H9 (cell line): ENCODE data around the gene ATP11B. TPM values are rescaled to one million over a fixed set of nuclear protein-coding genes. Genes with fewer than 3 reads are reported as not detected.

ENCODE experiments used
- DNase-seq: peaks from one replicate; pipeline ENCODE4 v3.0.0-alpha.2; 2017
- H2AFZ ChIP-seq: one replicate; pipeline ENCODE4 v1.6.1; 2013; ENCODE audit warnings: mild to moderate bottlenecking, low read length, control low read depth, moderate library complexity
- H2AK5ac ChIP-seq: 2 replicates; pipeline ENCODE4 v1.6.1; 2013; ENCODE audit warnings: low read length, control low read depth, mixed read lengths; ENCODE audit not compliant: insufficient read length
- H2BK120ac ChIP-seq: one replicate; pipeline ENCODE4 v1.6.1; 2013; ENCODE audit warnings: low read depth, mild to moderate bottlenecking, low read length, control low read depth, inconsistent platforms; ENCODE audit not compliant: poor library complexity, severe bottlenecking
- H2BK12ac ChIP-seq: 2 replicates; pipeline ENCODE4 v1.6.1; 2013; ENCODE audit warnings: low read length, control low read depth, mixed read lengths, low read depth; ENCODE audit not compliant: insufficient read length
- H2BK15ac ChIP-seq: 2 replicates; pipeline ENCODE4 v1.6.1; 2013; ENCODE audit warnings: low read depth, low read length, control low read depth
- H2BK20ac ChIP-seq: one replicate; pipeline ENCODE4 v1.6.1; 2013; ENCODE audit warnings: low read depth, mild to moderate bottlenecking, low read length, control low read depth, inconsistent platforms; ENCODE audit not compliant: poor library complexity, severe bottlenecking
- H2BK5ac ChIP-seq: 2 replicates; pipeline ENCODE4 v1.6.1; 2013; ENCODE audit warnings: low read length, control low read depth, mixed read lengths; ENCODE audit not compliant: insufficient read length
- H3K14ac ChIP-seq: 2 replicates; pipeline ENCODE4 v1.6.1; 2013; ENCODE audit warnings: low read length, control low read depth; ENCODE audit not compliant: insufficient read depth
- H3K18ac ChIP-seq: 2 replicates; pipeline ENCODE4 v1.6.1; 2013; ENCODE audit warnings: low read depth, mild to moderate bottlenecking, mixed read lengths, low read length, control low read depth; ENCODE audit not compliant: insufficient read length
- H3K23ac ChIP-seq: 2 replicates; pipeline ENCODE4 v1.6.1; 2013; ENCODE audit warnings: low read length, control low read depth, mixed read lengths, low read depth; ENCODE audit not compliant: insufficient read length
- H3K23me2 ChIP-seq: 2 replicates; pipeline ENCODE4 v1.6.1; 2013; ENCODE audit warnings: low read depth, mild to moderate bottlenecking, mixed read lengths, low read length, control low read depth; ENCODE audit not compliant: insufficient read length, poor library complexity, severe bottlenecking
- H3K27ac ChIP-seq: 2 replicates; pipeline ENCODE4 v1.5.1; 2013; ENCODE audit warnings: low read length, control low read depth, mixed read lengths, low read depth; ENCODE audit not compliant: insufficient read length
- H3K27me3 ChIP-seq: 2 replicates; pipeline ENCODE4 v1.6.1; 2013; ENCODE audit warnings: low read length, control low read depth, inconsistent platforms; ENCODE audit not compliant: insufficient read depth
- H3K4ac ChIP-seq: 2 replicates; pipeline ENCODE4 v1.6.1; 2013; ENCODE audit warnings: low read depth, mild to moderate bottlenecking, control low read depth, inconsistent platforms, low read length, moderate library complexity
- H3K4me1 ChIP-seq: 2 replicates; pipeline ENCODE4 v1.6.1; 2013; ENCODE audit warnings: low read length, control low read depth, inconsistent platforms; ENCODE audit not compliant: insufficient read depth
- H3K4me2 ChIP-seq: 2 replicates; pipeline ENCODE4 v1.6.1; 2013; ENCODE audit warnings: low read length, control low read depth, mixed read lengths; ENCODE audit not compliant: insufficient read length, insufficient read depth
- H3K56ac ChIP-seq: 2 replicates; pipeline ENCODE4 v1.6.1; 2013; ENCODE audit warnings: low read depth, mild to moderate bottlenecking, mixed read lengths, low read length, control low read depth; ENCODE audit not compliant: insufficient read length
- H3K79me1 ChIP-seq: 2 replicates; pipeline ENCODE4 v1.6.1; 2013; ENCODE audit warnings: low read depth, mild to moderate bottlenecking, moderate library complexity, low read length, control low read depth, inconsistent platforms; ENCODE audit not compliant: insufficient read depth, poor library complexity, severe bottlenecking
- H3K79me2 ChIP-seq: 2 replicates; pipeline ENCODE4 v1.6.1; 2013; ENCODE audit warnings: low read length, control low read depth, inconsistent platforms; ENCODE audit not compliant: insufficient read depth
- H3K9ac ChIP-seq: 2 replicates; pipeline ENCODE4 v1.6.1; 2013; ENCODE audit warnings: low read length, control low read depth, mixed read lengths; ENCODE audit not compliant: insufficient read length; ENCODE audit errors: extremely low read depth
- H3K9me3 ChIP-seq: one replicate; pipeline ENCODE4 v1.6.1; 2013; ENCODE audit warnings: low read depth, low read length, inconsistent platforms; ENCODE audit not compliant: control insufficient read depth
- H3T11ph ChIP-seq: one replicate; pipeline ENCODE4 v1.6.1; 2013; ENCODE audit warnings: mild to moderate bottlenecking, low read length, control low read depth, inconsistent platforms
- H4K20me1 ChIP-seq: one replicate; pipeline ENCODE4 v1.6.1; 2013; ENCODE audit not compliant: control insufficient read depth, insufficient read length, insufficient read depth
- H4K5ac ChIP-seq: 2 replicates; pipeline ENCODE4 v1.6.1; 2013; ENCODE audit warnings: low read depth, mild to moderate bottlenecking, mixed read lengths, low read length, control low read depth; ENCODE audit not compliant: insufficient read length
- H4K8ac ChIP-seq: replicated peaks from 2 replicates; pipeline ENCODE4 v1.6.1; 2013; ENCODE audit warnings: low read length, control low read depth, mixed read lengths, low read depth; ENCODE audit not compliant: insufficient read length
- H4K91ac ChIP-seq: 2 replicates; pipeline ENCODE4 v1.6.1; 2013; ENCODE audit warnings: low read depth, mild to moderate bottlenecking, moderate library complexity, mixed read lengths, low read length, control low read depth; ENCODE audit not compliant: insufficient read length
- H3K27ac Mint-ChIP-seq, 3 experiments: 2 replicates in 2 of 3; 3 replicates in 1 of 3; pipeline ENCODE4 v1.8.0; 2020 to 2021; ENCODE audit warnings: mixed read lengths in 3 of 3, mild to moderate bottlenecking in 1 of 3, moderate library complexity in 1 of 3
- H3K27me3 Mint-ChIP-seq: 2 replicates; pipeline ENCODE4 v1.8.0; 2021; ENCODE audit warnings: low read depth, mild to moderate bottlenecking, moderate library complexity, mixed read lengths
- H3K36me3 Mint-ChIP-seq, 3 experiments: 2 replicates in 2 of 3; 3 replicates in 1 of 3; pipeline ENCODE4 v1.8.0; 2020 to 2021; ENCODE audit warnings: low read depth in 3 of 3, mixed read lengths in 3 of 3; ENCODE audit not compliant: insufficient read depth in 1 of 3
- H3K4me1 Mint-ChIP-seq, 2 experiments: 2 replicates each; pipeline ENCODE4 v1.8.0; 2020; ENCODE audit warnings: mixed read lengths in 2 of 2
- H3K4me3 Mint-ChIP-seq, 2 experiments: 2 replicates in 1 of 2; 3 replicates in 1 of 2; pipeline ENCODE4 v1.8.0; 2020 to 2021; ENCODE audit warnings: mild to moderate bottlenecking in 2 of 2, mixed read lengths in 2 of 2, moderate library complexity in 1 of 2
- H3K9me3 Mint-ChIP-seq, 2 experiments: 2 replicates in 1 of 2; 3 replicates in 1 of 2; pipeline ENCODE4 v1.8.0; 2020; ENCODE audit warnings: mild to moderate bottlenecking in 2 of 2, mixed read lengths in 2 of 2, moderate library complexity in 1 of 2
- CTCF ChIP-seq: fragments of 200-600 bp; sonication (generic); conservative IDR thresholded peaks from 3 replicates; pipeline ENCODE4 v1.8.0; 2021; ENCODE audit warnings: antibody characterized with exemption, mild to moderate bottlenecking
- WGBS: extraction: QIAGEN DNeasy Blood & Tissue Kit; methylation state at CpG from one replicate; pipeline ENCODE4 v1.1.7; 2013; ENCODE audit warnings: missing lambda C conversion rate, low lambda C conversion rate, mixed read lengths; ENCODE audit not compliant: insufficient read length; ENCODE audit errors: extremely low coverage; 5-methylcytosine and 5-hydroxymethylcytosine counted together
- total RNA-seq: library from RNA; stranded (reverse); gene quantifications from 2 replicates; pipeline ENCODE4 v1.2.1, GENCODE V29; 2021

ATP11B gene
- total RNA-seq, 1 experiment from 2014 or later: 30.0 TPM

- no peak overlapping the region for H3K4me3 Mint-ChIP-seq
- H3K27me3 Mint-ChIP-seq: no peaks in the 10 kb centered on the region
- H4K8ac ChIP-seq: no peak overlapping the region
- H3K4me1 Mint-ChIP-seq: no peaks in the 10 kb centered on the region
- WGBS: 83% methylated on average over 2 of the region's 2 CpGs
- H3K18ac ChIP-seq: no peak overlapping the region
- DNase-seq: no peak
- no peak overlapping the region for H2BK120ac ChIP-seq
- H2AFZ ChIP-seq: no peak overlapping the region
- no peaks in the 10 kb centered on the region for H3K23me2 ChIP-seq
- H3K4ac ChIP-seq: no peak overlapping the region
- H4K91ac ChIP-seq: no peak overlapping the region
- H3K23ac ChIP-seq: no peak overlapping the region
- H3K9ac ChIP-seq: no peak overlapping the region
- H3K4me2 ChIP-seq: no peak overlapping the region
- H3K4me1 ChIP-seq: no peaks in the 10 kb centered on the region
- no peak overlapping the region for H2BK5ac ChIP-seq
- H3K27me3 ChIP-seq: no peaks in the 10 kb centered on the region
- no peak overlapping the region for H3K14ac ChIP-seq
- no peaks in the 10 kb centered on the region for H3K9me3 ChIP-seq
- H3K56ac ChIP-seq: no peak overlapping the region
- no peak overlapping the region for H3K27ac ChIP-seq
- no peak overlapping the region for H2AK5ac ChIP-seq
- H4K20me1 ChIP-seq: no peaks in the 10 kb centered on the region
- H3K79me1 ChIP-seq: no peaks in the 10 kb centered on the region
- no peak for TF ChIP-seq CTCF
- H2BK12ac ChIP-seq: no peak overlapping the region
- H2BK20ac ChIP-seq: no peak overlapping the region
- H3K9me3 Mint-ChIP-seq: no peaks in the 10 kb centered on the region
- no peak overlapping the region for H2BK15ac ChIP-seq
- H3K36me3 Mint-ChIP-seq: no peaks in the 10 kb centered on the region
- no peaks in the 10 kb centered on the region for H3K79me2 ChIP-seq
- H4K5ac ChIP-seq: no peak overlapping the region
- H3K27ac Mint-ChIP-seq: no peak overlapping the region
- H3T11ph ChIP-seq: no peak overlapping the region
These were observed 29.4 kb upstream of the ATP11B start for GRCh38 chr3:182763896-182764295.
